HG03439 (cell line): ENCODE measurements around the gene ZBTB33.

Experiments
- ATAC-seq: cut with Tn5 transposase; IDR thresholded peaks from one replicate; pipeline ENCODE4 v1.9.1; 2021; ENCODE audit warnings: mild to moderate bottlenecking, moderate library complexity; ENCODE audit not compliant: unreplicated experiment

Gene ZBTB33

DNA sequence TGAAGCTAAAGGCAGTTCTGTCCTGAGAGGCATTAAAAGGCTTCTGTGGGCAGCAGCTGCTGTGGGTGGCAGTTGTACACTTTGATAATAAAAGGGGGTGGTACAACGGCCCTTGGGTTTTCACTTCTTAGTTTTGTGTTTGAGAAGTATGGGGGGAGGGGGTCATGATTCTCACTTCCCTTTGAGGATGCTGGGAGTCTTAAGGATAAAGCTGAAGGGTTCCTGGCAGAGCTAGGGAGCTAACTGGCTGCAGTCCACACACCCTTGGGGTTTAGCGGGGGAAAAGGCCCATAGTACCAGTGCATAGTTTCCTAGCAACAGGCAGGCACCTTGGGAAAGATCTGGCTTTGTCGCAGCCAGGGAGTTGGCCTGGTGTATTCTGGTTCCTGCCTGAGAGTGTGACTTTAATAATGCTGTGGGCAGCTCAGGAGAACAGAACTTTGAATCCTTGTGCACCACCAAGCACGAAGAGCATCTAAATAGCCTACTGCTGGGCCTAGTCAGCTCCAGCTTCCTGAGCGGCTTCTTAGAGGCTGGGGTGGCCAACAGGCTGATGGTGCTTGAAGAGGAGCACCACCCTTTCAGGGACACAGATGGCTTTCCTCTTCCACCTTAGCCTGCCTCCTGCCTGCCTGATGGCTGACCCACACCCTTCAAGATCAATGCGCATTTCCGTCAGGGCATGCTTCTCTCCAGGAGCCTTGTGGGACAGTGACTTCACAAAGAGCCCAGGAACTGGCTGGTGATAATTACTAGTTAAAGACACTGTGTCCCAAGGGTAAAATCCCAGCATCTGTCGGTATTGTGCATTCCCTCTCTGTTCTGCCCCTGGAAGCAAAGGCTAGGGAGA, 12.5 kb downstream of the ZBTB33 start:
- ATAC-seq, result no peak

DNA sequence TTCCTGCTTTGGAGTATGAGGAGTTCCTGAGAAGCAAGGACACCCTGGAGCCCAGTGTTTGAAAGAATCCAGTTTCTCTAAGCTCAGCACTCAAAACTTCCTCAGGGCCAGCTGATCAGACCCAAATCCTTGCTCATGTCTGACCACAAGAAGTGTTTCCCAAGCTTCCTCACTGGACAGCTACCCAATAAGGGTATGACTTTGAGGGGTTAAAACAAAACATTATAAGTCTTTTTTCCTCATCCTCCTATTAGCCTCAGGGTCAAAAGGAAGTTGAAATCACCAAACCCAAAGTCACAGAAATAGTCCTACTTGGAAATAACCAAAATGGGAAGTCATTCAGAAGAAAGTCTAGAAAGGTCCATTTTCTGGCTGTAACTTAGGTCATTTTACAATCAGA, 13.7 kb downstream of the ZBTB33 start:
- no peak for ATAC-seq

DNA sequence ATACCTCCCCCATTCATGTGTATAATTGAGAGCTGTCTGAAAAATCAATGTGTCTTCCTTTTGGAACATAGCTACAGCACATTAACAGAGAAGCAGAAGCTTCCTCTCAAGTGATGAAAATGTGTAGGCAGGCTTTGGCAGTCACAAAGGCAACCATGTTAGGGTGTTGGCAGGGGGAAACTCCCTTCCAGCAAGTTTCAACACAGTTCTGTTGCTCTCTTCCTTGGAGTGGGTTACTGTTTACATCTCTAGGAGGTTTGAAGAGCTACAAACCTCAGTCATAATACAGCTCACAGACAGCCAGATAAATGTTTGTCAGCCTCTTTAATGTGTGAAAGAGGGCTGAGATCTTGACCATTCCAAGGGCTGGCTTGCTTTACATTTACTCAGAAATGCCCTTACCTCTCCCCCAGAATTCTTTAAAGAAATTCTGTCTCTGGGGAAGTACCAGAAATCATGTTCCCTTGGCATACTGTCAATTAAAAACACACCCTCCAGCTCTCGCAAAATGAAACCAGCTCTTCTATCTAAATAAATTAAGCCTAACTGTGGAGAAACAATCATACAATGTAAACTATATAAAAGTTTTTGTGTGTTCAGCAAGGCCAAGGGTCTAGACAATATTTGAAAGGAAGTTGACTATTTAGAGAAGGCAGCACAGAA, 18.9 kb downstream of the ZBTB33 start:
- ATAC-seq, result no peak

DNA sequence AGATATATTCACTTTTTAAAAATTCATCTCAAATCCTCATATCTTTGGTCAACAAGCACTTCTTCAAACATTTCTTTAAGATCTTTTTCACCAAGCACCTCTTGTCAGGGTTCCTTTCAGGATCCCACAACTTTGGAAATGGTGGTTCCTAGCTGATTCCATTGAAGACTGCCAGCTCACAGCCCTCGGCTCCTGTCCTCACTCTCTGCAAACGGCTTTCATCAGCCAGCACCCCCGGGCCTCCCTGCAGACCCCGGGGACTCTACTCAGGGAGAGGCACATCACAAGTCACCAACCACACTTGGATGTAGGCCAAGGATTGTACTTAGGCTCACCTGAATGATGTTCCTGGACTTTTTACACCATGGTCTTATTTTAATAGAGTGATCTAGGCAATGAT, 20.0 kb downstream of the ZBTB33 start:
- ATAC-seq, result no peak

DNA sequence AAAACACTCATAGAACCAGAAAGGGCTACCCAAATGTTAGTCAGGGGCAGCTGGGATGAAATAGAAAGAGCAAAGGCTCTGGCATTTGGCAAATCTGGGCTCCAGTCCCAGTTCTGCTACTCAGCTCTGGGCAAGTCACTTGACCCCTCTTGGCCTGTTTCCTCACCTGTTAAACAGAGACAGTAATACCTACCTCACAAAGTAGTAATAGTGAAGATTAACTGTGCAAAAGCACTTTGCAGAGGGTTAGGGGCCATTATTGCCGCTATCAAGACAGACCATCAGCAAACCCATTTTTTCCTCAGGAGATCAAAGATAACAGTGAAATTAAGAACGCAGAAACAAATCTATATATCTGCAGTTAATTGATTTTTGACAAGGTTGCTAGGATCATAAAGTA, 20.6 kb downstream of the ZBTB33 start:
- no peak for ATAC-seq

DNA sequence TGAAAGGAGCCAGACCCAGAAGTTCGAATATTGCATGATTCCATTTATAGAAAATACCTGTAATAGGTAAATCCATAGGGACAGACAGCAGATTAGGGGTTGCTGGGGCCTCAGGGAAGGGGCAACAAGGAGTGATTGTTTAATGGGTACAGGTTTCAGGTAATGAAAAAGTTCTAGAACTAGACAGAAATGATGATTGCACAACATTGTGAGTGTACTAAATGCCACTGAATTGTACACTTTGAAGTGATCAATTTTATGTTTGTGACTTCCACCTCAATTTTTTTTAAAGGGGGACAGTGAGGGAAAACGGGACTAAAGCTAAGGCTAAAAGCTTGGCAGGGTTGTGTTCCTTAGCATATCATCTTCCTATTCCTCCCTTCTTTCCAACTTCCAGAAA, 23.5 kb downstream of the ZBTB33 start:
- ATAC-seq, result no peak

DNA sequence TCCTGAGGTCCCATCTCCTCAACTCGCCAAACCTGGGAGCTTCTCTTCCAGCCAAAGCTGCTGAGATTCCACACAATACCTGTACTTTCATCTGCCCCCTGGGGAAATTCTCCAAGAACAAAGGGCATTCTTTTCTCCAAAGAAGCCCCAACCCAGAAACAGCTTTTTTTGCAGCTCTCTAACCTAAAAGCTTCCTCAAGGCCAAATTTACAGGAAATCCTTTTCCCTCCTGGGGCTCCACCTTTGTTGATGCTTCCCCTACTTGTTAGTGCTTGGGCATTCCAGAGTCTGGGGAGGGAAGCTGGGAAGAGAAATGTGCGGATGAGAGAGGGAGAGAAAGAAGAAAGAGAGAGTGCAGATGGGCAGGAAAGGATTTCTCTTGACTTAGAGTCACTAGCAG, 24.3 kb downstream of the ZBTB33 start:
- ATAC-seq, result no peak

DNA sequence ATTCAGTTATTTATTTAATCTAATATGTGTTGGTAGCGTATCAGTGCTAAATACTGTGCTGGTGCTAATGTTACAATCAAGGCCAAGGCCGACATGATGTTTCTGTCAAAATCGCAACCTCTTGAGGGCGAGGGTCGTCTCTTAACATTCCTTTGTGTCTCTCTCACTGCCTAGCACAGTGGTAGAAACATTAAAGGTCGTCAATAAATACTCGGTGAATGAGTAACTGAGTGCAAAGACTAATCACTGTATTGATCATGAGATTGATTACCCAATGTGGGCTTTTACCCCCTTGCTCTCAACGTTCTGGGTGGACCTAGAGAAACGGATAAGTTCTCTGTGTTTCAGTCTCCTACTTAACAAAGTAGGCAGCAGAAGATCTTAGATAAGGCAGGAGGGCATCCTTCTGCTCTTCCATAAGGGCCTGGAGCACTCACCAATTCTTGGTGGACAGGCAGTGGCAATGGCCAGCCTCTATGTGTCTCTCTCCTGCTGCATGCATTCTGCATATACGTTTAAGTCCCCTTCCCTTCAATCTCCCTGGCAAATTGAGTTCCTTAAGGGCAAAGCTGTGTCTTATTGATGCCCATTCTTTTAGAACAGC, 30.5 kb downstream of the ZBTB33 start:
- no peak for ATAC-seq

DNA sequence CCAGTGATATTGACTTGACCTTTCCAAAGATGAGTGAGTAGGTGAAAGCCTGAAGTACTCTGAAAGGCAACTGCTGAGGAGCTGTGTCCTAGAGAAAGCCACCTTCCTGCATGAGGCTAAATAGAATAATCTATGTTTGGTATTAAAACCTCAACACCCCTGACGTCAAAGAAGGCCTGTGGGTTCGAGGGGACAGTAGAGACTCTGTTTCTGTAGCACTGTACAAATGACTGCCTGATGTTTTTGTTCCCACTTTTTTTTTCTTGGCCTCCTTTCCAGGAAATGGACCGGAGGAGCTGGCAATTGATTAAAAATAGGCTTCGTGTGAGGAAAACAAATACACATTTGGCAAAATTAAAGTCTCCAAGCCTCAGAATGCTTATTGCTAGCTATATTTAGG, 31.1 kb downstream of the ZBTB33 start:
- no peak for ATAC-seq

DNA sequence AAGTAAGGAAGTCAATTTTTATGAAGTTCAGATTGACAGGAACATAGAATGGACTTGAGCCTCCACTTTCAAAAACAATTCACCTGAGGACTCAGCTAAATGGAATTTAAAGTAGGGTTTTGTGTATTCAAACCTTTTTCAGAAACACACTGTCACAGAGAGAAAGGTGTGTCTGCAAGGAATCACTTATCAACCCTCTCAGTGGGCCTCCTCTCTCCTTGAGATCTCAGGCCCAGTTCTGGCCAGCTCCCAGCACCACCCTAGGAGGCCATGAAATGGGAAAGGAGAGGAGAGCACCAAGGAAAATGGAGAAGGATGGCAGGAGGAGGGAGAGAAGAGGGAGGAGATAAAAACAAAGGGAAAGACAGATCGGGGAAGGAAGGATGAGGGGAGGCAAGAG, 32.1 kb downstream of the ZBTB33 start:
- ATAC-seq, result no peak

DNA sequence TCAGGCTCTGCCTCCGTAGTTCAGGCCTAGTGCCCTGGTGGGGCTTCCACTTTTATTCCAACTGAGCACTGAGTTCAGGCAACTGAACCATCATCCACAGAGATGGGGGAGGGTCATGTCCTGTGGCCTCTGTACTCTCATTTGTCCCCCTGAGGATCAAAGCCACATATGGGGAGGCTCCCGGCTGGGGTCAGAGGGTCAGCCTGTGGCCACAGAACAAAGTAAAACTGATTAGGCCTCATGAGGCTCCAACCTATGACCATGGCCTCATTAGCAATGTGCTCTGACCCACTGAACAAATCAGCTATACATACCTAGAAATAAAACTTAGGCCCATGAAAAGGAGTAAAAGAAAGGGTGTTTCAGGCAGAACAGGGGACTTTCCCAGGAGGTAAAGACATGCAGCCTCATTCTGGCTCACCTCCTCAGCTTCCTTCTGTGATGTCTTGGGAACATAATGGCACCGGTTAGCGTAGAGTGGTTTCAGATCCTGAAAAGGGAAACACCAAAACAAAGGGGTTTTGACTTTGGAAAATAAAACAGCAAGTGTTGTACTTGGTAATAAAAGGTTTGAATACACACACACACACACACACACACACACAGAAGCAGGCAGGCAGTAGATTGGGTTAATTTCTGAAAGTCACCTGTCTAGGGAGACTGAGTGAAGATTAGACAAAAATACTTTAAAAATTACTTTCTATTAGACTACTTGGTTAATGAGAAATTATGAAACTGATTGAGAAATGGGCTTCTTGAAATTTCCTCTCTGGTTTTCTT, 36.3 kb downstream of the ZBTB33 start:
- peak; percentile 37 for ATAC-seq

DNA sequence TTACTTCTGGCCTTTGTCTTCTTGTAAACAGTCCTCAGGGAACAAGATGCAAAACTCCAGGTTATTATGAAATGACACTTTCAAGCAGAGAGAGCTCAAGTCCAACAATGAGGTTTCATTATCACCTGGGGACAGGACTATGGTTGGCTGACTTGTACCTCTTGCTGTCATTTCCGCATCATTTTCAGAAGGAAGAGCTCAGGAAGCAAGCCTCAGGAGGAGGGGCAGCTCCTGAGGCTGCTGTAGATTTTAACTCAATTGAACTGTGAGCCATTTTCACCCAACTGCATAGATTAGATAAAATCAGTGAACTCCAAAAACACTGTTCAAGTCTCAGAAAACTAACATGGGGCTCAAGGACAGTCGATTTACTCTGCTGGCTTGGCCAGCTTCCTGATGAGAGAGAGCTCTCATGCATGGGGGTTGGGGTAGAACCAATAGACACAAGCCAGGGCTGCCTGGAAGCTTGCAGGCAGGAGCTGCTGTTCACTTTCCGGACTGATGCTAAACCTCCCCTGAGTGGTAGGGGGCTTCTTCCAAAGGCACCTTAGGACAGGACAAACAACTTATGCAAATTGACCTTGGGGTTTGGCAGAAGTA, 37.0 kb downstream of the ZBTB33 start:
- peak; percentile 67 for ATAC-seq

DNA sequence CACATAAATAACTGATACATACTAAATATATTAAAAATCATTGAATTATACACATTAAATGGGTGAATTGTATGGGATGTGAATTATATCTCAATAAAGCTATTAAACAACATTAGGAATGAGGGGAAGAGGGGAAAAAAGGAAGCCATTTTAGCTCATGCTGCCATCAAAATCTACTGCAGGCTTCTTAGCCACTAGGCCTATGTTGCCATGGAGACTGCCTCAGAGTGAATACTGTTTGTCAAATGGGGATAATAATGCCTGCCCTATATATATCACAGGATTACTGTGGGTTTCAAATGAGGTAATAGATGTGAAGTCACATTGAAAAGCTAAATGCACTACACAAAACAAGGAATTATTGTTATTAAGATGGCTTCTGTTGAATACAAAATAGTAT, 39.5 kb downstream of the ZBTB33 start:
- no peak for ATAC-seq

DNA sequence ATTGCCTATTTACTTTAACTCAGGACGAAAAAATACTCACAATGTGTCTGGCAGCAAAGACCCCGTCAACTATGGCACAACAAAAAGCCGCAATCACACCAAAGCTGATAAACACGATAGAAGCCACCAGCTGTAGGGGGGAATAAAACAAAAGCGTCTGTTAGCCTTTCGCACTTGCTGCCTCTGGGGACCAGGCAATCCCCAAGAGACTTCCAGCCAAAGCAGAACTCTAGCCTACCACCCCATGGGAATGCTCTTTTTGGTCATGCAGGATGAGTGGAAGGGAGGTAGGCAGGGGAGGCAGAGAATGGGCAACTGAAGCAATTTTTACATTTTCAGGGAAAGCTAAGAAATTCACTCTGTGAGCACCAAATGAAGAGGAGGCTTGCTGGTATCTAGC, 40.6 kb downstream of the ZBTB33 start:
- no peak for ATAC-seq

DNA sequence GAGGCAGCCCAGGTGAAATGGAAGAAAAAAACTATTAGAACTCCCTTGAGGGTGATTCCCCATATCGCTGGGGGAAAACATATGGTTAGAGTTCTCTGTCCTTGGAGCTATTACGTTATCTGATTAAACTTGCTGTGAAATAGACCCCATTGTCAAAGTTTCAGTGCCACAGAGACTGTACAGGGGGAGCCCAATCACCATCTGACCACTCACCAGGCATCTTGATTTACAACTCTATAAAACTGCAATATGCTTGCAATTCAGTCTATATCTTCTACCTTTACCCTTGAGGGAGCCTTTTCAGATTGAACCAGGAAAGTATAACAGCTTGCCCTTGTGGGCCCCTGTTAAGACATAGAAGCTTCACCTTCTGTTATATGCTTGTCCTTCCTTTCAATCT, 42.4 kb downstream of the ZBTB33 start:
- ATAC-seq, result no peak

DNA sequence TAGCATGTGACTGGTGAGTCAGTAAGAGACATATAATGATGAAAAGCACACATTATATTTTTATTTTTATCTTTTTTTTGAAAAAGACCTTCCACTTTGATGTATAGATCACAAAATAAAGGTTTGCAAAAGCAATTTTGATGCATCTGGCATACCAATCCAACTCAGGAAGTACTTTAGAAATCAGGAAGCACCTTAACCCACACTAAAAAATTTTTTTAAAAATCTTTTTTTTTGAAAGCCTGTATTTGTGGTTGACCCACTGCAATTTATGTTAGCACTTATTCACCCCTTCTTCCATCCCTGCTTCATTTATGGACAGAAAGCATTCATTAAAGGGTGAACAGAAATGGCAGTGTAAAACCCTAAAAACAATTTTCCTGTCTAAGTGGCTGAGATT, 44.0 kb downstream of the ZBTB33 start:
- ATAC-seq, result no peak

DNA sequence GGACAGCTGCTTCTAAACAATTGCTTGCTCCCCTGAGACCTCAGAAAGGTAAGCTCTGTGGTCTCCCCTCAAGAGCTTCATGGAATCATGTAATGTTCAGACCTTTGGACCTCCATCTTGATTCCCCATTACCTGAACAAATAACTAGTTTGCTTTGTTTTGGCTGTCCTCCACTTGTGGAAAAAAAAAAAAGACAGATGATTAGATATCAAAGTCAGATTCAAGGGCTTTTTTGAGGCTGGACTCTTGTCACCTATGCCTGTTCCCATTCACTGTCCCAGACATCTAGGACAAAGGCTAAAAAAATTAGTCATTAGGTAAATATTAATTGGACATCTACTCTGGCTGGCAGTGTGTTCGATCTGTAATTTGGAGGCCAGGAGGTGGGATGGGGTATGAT, 47.3 kb downstream of the ZBTB33 start:
- ATAC-seq, result no peak

DNA sequence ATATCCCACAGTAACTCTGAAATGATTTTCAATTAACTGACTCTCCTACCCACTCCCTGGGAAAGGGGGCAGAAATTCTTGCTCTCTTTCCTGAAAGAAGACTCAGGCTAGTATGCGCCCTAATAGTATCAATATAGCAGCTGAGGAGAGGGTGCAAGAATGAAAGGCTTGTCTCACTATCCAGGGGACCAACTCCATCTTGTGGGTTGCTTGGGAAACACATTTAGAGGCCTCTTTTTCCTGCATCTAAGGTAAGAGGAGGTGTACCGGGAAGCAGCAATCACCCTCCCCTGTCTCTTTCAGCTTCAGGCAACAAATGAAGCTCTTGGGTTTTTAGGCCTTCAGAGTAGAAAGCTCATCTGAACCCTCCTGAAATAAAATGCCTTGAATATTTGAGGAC, 49.3 kb downstream of the ZBTB33 start:
- no peak for ATAC-seq

DNA sequence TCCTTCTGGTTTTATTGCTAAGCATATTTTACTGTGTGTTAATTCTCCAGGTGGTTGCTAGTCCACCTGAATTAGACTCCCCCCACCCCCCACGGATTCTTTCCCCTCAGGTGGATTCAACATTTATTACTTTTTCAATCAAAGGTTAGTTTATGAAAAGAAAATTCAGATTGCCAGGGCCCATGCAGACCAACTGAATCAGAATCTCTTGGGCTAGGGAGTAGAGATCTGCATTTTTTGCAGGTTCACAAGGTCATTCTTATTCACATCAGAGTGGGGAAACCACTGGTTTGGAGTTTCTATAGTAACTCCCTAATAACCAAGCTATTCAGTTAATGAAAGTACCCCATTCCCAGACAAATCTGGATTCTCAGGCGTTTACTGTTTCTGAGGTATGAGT, 50.9 kb downstream of the ZBTB33 start:
- ATAC-seq, result no peak

DNA sequence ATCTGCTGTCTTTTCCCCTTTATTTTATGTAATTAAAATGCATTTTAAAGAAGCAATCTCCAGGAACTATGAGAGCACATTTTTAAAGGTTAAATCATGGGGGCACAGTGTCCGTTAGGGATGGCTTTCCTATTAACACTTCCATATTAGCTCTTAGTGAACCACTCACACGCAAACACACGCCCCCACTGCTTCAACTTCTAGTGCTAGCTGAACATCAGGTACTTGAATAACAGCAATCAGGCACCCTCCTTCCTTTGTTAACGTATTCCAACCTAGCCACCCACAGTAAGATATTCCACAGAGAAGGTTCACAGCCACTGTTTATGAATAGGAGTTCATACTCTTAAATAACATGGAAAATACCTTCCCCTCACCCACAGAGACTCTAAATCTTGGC, 51.3 kb downstream of the ZBTB33 start:
- ATAC-seq, result no peak

DNA sequence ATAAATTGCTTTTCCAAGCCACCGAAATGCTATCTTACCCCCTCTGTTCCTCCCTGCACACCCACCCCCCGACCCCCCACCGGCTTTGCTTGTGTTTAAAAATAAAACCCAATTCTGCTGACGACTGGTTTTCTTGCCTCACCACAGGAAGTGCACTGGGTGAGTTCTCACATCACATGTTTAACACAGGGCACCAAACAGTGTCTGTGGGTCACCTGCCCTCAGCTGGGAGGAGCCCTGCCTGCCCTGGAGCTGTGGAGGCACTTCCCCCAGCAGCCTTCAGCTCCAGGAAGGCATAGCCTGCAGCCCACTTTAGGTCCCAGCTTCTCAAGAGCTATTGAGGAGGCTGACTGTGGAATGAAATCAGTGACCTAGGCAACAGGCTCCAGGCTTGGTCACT, 51.8 kb downstream of the ZBTB33 start:
- ATAC-seq, result peak; percentile 80
